ENCODE measurements around the gene NOL11.
A peak's percentile ranks its signal among the peaks of the same experiment; 100 is the strongest.

Gene NOL11

DNA sequence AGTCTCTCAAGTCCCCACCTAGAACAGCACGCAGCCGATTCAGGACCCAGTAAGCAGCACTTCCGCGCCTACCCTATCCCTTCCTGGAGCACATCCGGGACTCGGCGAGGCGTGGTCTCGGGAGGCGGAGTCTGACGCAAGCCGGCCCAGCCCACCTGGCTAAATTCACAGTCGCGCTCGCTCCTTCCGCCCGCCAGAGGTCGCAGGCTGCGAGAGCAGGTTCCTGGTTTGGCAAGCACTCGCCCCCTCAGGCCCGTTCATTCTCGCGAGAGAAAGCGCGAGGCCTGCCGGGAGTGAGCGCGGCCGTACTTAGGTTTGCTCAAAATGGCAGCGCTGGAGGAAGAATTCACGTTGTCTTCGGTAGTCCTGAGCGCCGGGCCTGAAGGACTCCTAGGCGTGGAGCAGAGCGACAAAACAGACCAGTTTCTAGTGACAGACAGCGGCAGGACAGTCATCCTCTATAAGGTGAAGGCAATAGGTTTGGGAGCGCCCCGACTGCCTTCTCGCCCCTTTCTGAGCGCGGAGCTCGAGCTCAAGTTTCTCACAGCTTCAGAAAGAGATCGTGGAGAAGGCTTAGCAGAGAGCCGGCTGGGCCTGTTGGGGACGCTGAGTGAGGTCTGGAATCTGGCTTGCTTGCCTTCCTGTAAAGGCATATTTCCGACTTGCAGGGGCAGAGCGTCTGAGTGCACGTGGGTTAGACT, at the start of gene NOL11:
NOL11 (plus strand) TSS at position 313 of the 701 bp plus-strand sequence; CDS start at position 325, 12 bp downstream.
- peak; percentile 94 for TF ChIP-seq CTCF (conservative IDR thresholded peaks at IDR 0.05; ENCODE audit: low read depth, low read length)
- peak; percentile 99 for DNase-seq (ENCODE audit: low read depth)
- peak within 1 kb of the TSS; percentile 89 for H3K4me3 ChIP-seq (ENCODE audit: low read depth, low read length)

- H3K4me3 ChIP-seq (ENCODE audit: low read depth, low read length): no peak overlapping the region
- DNase-seq (ENCODE audit: low read depth): peak; percentile 20
- no peak for TF ChIP-seq CTCF (conservative IDR thresholded peaks at IDR 0.05; ENCODE audit: low read depth, low read length)
These were observed 46.2 kb upstream of the NOL11 start for GRCh38 chr17:67671493-67671892.

- no peak overlapping the region for H3K4me3 ChIP-seq (ENCODE audit: low read depth, low read length)
- no peak for TF ChIP-seq CTCF (conservative IDR thresholded peaks at IDR 0.05; ENCODE audit: low read depth, low read length)
- no peak for DNase-seq (ENCODE audit: low read depth)
These were observed 45.0 kb upstream of the NOL11 start for GRCh38 chr17:67672592-67673335.

DNA sequence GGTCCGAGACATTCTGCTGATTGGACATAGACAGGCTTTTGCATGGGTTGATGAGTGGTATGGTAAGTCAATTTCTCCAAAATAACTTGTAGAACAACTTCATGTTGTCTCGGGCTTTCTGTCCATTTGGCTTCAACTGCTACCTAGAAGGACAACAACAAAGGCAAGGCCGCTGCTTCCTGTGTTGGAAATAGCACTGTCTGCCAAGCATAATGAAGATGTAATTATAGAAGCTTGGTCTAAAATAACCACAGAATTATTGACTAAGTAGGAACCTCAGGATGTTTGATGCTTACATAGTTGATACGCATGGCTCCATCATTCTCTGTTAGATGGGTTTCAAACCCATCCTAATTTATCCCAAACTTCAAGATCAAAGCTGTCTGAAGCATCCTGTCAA, 42.3 kb upstream of the NOL11 start:
- no peak for DNase-seq (ENCODE audit: low read depth)
- no peak overlapping the region for H3K4me3 ChIP-seq (ENCODE audit: low read depth, low read length)
- no peak for TF ChIP-seq CTCF (conservative IDR thresholded peaks at IDR 0.05; ENCODE audit: low read depth, low read length)

- DNase-seq (ENCODE audit: low read depth): no peak
- no peak for TF ChIP-seq CTCF (conservative IDR thresholded peaks at IDR 0.05; ENCODE audit: low read depth, low read length)
- no peak overlapping the region for H3K4me3 ChIP-seq (ENCODE audit: low read depth, low read length)
These were observed 41.4 kb upstream of the NOL11 start for GRCh38 chr17:67676305-67676704.

DNA sequence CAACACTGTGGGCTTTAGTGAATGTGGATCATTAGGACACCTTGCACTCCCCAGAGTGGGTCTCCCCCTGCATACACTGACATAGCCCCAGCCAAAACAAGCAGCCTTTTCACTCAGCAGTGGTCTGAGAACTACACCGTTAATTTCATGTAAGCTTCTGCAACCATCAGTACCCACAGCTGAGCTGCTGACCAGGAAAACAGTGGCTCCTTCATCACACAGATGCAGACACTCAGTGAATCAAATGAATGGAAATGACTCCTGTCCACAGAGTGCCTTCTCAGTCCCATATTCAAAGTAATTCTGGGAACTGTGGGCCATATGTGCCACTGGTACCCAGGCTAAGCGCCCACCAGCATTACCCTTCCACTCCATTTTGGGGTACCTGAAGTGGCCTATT, 39.3 kb upstream of the NOL11 start:
- H3K4me3 ChIP-seq (ENCODE audit: low read depth, low read length): no peak overlapping the region
- DNase-seq (ENCODE audit: low read depth): no peak
- no peak for TF ChIP-seq CTCF (conservative IDR thresholded peaks at IDR 0.05; ENCODE audit: low read depth, low read length)
